ENCODE results near the gene MOB2. TPM values are rescaled to one million over a fixed set of nuclear protein-coding genes. Genes with fewer than 3 reads are reported as not detected.
"Not testable (repeated sequence)": the region's sequence is repeated elsewhere in the genome, so short reads cannot be mapped to it uniquely, and the experiment has no call there.

The MOB2 gene
- total RNA-seq, 4 donors from 2014 or later = 63.8 to 104 (median 95.8) TPM

- TF ChIP-seq POLR2A (IDR thresholded peaks at IDR 0.05) (no peak), CTCF (IDR thresholded peaks at IDR 0.05) (peak; percentile 84 to 95)
- Histone ChIP-seq H3K9me3 (no peaks in the 10 kb centered on the region), H3K4me3 (peak overlapping the region; percentile 6), H3K27me3 (no peaks in the 10 kb centered on the region), H3K4me1 (peaks cover 53% of the 10 kb centered on the region), H3K36me3 (no peaks in the 10 kb centered on the region), H3K27ac (no peak overlapping the region)
- peak in 1 of 2 donors; percentile 84 for DNase-seq (ENCODE audit: low spot score in 2 of 2)
- 47% methylated on average over 5 of the region's 36 CpGs for WGBS
These were observed 28.8 kb upstream of the MOB2 start for GRCh38 chr11:1515082-1516060.

- DNase-seq (ENCODE audit: low spot score in 2 of 2) = no peak
- Histone ChIP-seq H3K27ac (no peak overlapping the region), H3K9me3 (no peaks in the 10 kb centered on the region), H3K27me3 (no peaks in the 10 kb centered on the region), H3K4me3 (peak overlapping the region; percentile 6), H3K36me3 (no peaks in the 10 kb centered on the region), H3K4me1 (peaks cover 54% of the 10 kb centered on the region)
- 60% methylated on average over 24 of the region's 31 CpGs for WGBS
- TF ChIP-seq CTCF (IDR thresholded peaks at IDR 0.05) = no peak
- no peak for TF ChIP-seq POLR2A (IDR thresholded peaks at IDR 0.05)
- TF ChIP-seq POLR2AphosphoS5 (IDR thresholded peaks at IDR 0.05) = no peak
- TF ChIP-seq EP300 (IDR thresholded peaks at IDR 0.05) = no peak
These were observed 27.9 kb upstream of the MOB2 start for GRCh38 chr11:1514336-1515061.

GRCh38 chr11:1513326-1514296, 27.0 kb upstream of the MOB2 start:
- Histone ChIP-seq H3K36me3 (no peaks in the 10 kb centered on the region), H3K27me3 (no peaks in the 10 kb centered on the region), H3K9me3 (no peaks in the 10 kb centered on the region), H3K27ac (peak overlapping the region; percentile 38), H3K4me1 (peaks cover 48% of the 10 kb centered on the region), H3K4me3 (no peak overlapping the region)
- 72% methylated on average over 21 of the region's 23 CpGs for WGBS
- no peak for TF ChIP-seq POLR2AphosphoS5 (IDR thresholded peaks at IDR 0.05)
- TF ChIP-seq EP300 (IDR thresholded peaks at IDR 0.05) = no peak
- TF ChIP-seq CTCF (IDR thresholded peaks at IDR 0.05) = no peak
- no peak for TF ChIP-seq POLR2A (IDR thresholded peaks at IDR 0.05)
- DNase-seq (ENCODE audit: low spot score in 2 of 2) = no peak

GRCh38 chr11:1512531-1513258, 26.1 kb upstream of the MOB2 start:
- not testable (repeated sequence) for DNase-seq (ENCODE audit: low spot score in 2 of 2); H3K9me3 ChIP-seq; H3K27me3 ChIP-seq; H3K36me3 ChIP-seq; H3K4me3 ChIP-seq
- WGBS = 52% methylated on average over 8 of the region's 9 CpGs
- Histone ChIP-seq H3K4me1 (peaks cover 55% of the 10 kb centered on the region), H3K27ac (peak overlapping the region; percentile 38)

Data from suprapubic skin (tissue), 4 donors.